ENCODE measurements around the gene MYO7B.

MYO7B gene

DNA sequence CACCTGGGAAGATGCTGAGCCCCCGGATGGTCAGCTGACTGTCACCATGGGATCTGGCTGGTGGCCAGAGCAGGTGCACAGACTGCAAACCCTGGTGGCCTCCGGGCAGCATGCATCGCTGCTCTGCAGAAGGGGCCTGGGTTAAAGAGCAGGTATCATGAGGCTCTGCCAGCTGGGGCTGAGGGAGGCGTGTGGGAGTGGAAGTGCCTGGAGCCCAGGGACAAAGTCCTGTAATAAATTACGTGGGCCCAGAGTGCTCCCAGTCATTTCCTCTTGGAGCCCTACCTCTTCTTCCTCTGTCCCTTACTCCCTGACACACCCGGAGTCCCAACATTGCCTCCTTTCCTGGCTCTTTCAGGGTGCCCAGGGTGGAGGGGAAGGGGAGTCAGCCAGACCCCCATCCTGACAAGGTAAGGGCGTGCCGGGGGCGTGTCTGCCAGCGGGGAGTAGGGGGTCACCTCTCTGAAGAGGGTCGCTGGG is at the start of gene MYO7B:
Gene MYO7B (plus strand): TSS at position 262 of the 480 bp plus-strand sequence. CDS start 24,040 bp downstream, outside the sequence.
- no peak for DNase-seq

DNA sequence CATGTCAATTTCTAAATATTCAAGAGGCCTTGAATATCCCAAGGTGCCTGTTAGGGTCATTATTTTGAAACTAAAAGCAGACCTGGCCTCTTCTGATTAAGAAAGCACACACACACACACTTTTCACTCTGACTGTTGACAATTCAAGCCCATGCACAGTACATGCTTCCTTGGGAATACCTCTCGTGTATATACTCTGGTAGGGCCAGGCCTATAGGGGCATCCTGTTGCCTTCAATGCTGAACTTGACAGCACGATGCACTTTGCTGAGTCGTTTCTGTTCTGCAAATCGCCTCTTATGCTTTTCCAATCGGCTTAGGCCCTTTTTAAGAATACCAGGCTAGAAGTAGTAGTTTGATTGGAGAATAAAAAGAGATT is 49.8 kb upstream of the MYO7B start:
- no peak for DNase-seq

DNA sequence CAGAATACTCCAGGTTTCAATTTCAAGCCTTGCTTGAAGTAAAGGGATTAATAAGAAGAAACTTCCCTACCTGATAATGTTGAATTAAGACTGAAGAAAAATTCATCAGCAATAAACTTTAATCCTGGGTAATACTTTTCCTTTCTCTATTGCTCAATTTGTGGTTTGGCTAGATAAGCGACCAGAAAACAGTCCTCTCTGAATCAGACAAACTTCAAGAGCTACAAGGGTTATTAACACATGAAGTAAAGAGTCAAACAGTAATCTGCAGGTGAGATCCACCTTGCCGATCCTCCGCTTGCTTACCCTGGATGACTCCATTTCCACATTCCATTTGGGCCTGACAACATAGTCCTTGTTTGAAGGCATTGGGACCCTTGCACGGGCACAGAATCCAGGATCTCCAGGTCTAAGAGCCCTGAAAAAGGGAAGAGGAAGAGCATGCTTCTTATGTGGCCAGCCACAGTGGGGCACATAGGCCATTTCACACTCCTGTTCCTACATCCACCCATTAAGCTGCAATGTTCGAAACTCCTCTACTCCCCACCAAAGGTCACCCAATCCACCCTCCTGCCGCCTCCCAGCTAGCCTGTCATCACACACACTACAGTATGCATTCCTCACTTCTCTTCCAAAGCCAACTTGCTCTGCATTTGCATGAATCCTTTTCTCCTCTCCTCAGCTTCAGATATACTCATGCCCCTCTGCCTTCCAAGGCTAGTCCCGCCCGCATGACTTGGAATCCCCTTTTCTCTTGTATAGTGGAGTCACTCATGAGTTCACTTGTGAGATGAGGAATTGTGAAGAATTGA is 49.0 kb upstream of the MYO7B start:
- DNase-seq, result no peak

DNA sequence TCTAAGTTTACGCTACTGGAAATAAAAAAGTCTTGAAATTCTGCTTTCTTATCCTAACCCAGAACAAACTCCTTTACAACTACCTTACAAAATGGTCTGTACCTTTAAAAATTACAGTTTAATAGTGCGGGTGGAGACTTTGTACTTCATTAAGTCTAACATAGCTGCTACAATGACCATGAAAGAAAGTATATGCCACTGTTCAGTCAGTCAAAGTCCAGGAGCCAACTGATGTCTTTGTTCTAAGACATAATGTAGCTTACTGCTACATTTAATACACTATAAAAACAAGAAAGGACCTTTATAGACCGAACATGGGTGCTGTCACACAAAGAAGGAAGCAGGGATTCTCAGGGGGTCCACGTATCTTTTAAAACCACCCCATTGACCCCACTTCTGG is 45.2 kb upstream of the MYO7B start:
- DNase-seq, result no peak

DNA sequence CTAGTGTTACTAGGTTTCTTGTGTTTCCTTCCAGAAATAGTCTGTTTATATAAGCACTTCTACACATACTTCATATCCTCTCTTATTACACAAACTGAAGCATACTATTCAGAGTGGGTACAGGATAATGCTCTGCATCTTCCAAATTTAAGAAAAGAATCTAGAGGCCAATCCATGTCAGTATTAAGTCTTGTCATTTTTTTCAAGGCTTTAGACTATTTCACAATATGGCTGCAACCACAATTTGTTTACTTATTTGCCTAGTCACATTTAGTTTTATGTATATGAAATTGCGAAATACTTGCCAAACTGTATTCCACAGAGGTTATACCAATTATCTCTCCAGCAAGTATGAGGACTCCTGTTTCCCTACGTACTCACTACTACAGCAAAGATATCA is 37.1 kb upstream of the MYO7B start:
- DNase-seq, result no peak

DNA sequence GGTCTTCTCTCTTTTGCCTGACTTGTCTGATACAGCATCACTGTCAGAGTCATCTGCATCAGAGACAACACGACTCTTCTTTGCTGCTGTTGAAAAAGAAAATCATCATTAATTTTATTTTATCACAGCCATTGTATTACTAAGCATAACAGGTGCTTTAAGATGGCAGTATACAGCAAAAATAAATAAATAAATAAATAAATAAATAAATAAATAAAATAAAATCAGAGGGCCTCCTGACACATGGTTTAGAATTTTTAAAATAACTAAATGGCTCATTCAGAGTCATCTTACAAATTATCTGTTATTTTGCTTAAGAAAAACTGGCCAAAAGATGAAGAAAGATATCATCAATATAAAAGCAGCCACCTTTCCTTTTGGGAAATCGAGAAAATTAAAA is 32.0 kb upstream of the MYO7B start:
- DNase-seq, result no peak

DNA sequence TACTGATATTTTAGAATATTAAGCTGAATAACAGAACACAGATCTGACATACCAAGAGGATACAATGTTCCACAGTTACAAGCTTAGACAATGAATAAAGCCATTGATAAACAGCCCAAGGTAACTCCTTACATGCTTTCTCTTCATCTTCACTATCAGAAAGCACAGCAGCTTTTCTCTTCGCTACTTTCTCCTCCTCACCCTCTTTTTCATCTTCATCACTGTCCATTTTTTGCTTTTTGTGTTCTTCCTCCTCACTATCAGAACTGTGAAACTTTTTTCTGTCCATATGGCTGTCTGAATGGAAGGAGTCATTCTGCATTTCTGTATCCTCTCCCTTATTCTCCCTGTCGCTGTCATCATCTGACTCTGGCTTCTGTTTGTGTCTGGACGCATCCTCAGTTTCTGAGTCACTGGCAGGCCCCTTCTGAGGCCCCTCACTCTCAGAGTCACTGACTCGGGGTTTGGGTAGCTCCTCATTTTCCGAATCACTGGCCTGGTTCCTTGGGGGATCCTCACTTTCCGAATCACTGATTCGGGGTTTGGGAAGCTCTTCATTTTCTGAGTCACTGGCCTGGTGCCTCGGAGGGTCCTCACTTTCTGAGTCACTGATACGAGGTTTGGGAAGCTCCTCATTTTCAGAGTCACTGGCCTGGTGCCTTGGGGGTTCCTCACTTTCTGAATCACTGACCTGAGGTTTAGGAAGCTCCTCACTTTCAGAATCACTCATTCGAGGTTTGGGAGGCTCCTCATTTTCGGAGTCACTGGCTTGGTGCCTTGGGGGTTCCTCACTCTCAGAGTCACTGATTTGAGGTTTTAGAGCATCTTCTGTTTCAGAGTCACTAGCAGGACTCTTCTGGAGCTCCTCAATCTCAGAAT is 30.7 kb upstream of the MYO7B start:
- no peak for DNase-seq

DNA sequence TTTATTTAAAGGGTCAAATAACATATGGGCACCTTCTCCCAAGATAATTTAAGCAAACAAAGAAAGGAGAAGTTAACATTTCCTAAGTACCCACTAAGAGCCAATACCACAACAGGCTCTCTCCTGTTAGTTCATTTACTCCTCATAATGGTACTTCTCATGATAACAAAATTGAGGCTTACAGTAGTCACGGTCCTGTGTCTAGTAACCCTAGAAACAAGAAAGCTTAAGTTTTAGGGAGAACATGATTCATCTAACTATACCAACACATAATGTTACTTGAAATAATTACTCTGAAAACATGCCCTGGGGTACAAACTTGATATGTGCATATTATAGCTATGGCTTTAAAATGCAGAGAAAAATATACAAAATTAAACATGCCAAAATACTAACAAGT is 29.0 kb upstream of the MYO7B start:
- DNase-seq, result no peak

DNA sequence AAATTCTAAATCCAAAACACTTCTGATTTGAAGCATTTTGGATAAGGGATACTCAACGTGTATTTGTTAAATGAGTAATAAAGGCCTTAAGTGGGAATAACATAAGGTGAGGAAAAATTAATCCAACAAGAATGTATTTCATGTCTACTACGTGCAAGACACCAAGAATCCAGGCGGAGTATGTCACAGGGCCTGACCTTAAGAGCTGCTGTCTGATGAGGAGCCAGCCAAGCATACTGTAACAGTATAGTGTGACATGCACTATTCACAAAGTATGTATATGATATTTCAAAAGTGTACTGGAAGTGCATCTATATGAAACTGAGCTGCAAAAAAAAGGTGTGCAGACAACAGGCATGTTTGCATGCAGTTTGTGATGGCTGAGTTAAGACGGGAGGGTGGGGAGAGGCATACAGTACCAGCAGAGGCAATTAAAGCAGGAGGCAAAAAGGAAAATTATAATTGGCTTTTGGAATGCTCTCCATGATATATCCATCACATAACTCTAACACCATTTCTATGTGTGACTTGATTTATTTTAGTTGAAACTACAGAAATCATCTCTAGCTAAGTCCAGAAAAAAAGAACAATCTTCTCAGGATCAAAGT is 27.4 kb upstream of the MYO7B start:
- no peak for DNase-seq

DNA sequence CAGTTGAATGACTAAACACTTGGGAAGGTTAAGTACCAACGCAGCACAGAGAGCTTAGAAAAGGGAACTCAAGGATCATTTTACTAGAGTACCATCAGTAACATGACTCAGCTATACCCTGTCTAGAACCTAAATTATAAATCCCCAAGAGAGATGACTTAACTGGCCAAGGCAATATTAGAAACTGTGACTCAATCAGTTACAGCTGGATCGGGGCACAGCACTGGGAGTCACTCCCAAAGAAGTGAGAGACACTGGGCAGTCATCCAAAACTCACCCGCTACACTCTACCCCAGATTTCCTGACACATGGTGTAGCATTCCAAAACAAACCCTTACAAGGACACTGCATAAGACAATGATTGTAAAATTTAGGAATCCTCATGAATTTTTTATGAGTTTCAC is 26.9 kb upstream of the MYO7B start:
- DNase-seq, result peak; percentile 73

DNA sequence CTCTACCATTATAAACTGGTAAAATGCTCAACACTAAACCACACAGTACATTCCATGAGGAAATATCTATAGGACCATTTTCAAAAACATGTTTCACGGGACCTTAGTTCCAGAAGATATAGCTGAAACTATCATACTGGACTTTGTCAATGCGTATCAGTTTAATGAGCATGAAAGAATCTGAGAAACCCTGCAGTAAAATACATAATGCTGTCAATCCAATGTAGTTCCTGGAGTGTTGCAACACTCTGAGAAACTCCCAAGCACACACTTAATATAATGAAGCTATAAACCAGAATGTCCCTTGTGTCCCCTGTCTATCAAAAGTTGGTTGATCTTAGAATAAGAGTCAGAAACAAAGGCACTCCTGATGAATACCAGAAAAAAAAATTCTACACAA is 25.4 kb upstream of the MYO7B start:
- DNase-seq, result no peak

DNA sequence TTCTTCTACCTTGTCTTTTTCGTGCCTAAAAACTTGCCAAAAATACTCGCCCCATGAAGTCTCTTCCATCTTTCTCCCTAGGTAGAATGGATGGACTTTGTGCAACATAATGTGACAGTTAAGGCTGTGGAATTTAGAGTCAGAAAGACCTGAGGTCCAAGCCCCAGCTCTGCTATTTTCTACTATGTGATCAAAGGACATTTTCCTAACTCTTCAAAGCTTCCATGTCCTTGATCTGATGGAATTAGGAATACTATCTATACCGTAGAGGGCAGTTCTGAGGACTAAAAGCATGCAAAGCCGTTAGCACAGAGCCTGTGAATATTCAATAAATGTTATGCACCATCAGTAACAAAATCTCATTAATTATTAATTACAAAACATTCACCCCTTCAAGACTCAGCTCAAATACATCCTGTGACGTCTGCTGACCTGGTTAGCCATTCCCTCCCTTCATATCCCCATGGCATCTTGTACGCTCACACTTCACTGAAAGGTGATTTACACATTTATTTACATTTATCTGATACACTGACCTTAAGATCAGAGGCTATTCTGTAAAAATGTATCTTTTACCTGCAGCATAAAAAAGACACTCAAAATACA is 24.3 kb upstream of the MYO7B start:
- DNase-seq, result no peak

DNA sequence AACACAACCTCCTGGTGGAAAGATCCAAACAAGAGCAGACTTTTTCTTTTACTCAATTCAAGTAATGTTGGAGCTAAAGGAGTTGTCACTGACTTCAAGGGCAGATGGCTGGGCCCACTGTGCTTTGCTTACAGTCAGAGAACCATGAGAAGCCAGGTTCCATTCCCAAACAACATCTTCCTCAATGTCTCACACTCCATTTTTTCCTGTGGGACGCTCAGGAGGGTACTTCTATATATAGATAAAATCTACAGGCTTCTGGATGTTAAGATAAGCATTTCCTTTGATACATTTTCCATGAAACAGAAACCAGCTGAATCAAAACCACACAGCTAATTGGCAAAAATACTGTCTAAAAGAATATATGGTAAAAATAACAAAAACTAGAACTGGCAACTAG is 23.6 kb upstream of the MYO7B start:
- DNase-seq, result no peak

DNA sequence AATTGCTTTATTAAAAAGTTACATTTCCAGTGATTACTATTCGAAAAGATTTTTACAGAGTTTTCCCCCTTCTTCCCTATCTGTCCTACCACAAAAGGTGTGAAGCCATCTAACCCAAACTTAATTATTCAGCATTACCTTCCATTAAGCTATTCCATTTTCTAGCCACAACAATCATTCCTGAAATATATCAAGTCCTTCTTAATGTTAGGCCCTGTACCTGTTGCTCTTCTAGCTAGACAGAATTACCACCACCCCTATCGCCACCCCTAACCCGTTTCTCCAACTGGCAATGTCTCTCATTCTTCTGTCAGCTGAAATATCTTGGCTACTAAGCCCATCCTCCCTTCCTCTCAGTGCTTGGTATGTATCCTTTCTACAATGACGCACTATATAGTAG is 23.1 kb upstream of the MYO7B start:
- no peak for DNase-seq

DNA sequence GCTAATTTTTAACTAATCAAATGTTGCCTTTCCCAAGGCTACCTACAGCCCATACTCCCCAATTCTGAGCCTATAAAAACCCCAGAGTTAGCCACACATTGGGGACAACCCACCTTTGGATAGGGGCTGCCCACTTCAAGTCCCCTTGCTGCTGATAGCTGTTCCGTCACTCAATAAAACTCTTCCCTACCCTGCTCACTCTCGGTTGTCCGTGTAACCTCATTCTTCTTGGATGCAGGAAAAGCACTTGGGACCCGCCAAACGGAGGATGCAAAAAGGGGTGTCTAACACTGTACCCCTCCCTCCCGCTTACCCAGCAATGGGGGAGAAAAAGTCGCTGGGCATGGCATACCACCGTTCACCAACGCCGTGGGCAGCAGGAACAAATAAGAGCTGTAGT is 21.4 kb upstream of the MYO7B start:
- no peak for DNase-seq

DNA sequence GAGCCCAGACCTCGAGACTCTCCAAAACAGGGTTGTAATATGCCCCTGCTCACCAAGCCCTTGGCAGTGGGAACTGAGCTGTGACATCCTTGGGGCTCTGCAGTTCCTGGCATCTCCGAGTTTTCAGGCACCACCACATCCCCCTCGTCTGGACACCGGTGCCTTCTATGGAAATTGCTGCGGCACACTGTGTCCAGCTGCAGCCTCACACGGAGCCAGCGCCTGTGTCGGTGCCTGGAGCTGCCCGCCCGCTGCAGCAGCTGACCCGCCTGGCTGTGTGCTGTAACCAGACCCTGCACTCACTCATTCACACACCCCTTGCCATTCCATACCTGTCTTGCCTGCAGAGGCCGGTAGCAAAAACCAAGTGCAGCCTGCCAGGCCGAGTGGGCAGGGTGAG is 21.0 kb upstream of the MYO7B start:
- no peak for DNase-seq

DNA sequence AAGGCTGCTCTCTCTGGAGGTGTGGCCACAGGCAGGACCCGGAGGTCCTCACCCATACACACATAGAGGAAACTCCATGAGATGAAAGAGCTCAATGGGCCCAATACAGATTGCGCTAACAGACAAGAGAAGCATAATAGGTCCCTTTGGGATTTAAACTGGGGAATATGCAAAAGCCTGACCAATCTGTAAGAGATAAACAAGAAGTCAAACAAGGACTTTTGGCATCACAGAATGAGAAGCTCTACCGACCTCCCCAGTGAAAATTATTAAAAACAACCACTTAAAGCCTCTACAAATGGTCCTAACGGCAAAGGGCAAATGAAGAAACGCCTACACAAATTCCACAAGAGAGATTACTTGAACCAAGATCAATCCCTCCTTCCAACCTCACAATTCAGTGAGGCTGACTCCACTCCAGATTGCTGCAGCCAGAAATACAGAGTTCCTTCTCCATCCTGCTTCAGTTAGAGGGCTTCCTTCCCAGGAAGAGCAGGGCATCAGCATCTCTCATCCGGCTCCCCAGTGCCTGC is 20.0 kb upstream of the MYO7B start:
- DNase-seq, result no peak

DNA sequence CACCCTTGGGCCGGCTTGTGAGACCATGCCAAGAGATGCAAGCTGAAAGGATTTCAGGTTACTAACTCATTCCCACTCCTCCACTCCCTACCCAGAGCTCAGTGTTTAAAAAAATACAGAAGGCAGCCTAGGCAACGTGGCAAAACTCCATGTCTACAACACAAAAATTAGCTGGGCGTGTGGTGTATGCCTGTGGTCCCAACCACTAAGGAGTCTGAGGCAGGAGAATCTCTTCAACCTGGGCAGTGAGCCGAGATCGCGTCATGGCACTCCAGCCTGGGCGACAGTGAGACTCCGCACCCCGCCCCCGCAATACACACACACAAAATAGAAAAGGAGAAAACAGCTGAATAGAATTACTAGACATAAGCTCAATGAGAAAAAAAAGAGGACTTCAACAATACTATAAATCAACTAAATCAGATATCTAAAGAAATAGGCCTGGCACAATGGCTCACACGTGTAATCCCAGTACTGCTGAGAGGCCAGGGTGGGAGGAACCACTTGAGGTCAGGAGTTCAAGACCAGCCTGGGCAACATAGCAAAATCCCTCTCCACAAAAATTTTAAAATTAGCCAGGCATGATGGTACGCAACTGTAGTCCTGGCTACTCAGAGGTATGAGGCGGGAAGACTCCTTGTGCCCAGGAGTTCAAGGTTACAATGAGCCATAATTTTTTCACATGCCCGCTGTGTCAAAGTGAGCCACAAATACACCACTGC is 19.3 kb upstream of the MYO7B start:
- peak; percentile 80 for DNase-seq

DNA sequence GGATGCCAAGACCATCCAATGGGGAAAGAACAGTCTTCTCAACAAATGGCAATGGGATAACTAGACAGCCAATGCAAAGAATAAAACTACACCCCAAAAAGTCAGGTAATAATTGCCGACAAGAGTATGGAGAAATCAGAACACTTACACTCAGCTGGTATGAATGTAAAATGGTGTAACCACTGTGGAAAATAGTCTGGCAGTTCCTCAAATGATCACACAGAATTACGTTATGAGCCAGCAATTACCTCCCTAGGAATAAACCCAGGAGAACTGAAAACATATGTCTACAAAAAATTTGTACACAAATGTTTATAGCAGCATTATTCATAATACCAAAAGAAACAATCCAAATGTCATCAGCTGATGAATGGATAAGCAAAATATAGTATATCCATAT is 18.0 kb upstream of the MYO7B start:
- DNase-seq, result no peak

DNA sequence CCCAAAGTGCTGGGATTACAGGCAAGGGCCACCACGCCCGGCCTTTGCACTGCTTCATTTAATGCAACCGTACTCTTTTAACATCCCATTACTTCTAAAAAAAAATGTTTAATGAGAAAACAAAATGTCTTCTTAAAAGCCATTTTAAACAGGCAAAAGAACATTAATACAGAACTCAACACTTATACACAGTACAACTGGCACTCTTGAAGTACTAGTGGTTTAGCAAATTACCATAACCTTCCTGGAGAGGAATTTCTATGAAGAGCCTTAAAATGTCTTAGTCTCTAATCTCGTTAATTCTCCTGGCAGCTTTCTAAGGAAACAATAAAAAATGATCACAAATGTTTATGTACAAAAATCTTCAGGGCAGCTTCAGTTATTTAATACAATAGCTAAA is 15.1 kb upstream of the MYO7B start:
- DNase-seq, result no peak

DNA sequence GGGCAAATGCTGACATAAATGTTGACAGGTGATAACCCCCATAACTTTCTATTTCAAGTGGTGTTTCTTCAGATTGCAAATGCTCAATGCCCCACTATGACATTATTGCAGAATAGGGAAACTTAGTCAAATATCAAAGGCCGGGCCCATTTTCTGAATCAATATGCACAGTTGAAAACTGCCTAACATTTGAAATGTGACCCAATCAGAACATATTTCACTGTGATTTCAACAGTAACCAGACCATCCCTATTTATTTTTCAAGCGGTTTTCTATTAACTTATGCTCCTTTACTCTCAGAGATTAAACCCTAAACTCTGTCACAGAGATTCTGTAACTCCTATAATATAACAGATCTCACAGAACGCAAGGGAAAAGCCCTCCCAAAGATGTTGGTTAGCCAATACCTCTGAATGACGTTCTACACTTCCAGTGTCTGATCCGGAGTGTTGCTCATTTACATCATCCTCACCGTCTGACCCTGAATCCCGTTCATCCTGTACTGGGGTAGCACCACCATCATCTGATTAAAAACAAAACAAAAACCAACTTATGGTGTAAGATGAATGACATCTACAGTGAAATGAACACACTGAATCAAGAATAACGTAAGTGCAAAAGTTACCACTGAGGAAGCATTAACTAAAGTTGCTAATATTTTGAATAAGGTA is 12.1 kb upstream of the MYO7B start:
- no peak for DNase-seq
